Aorta (tissue), 5 donors: ENCODE data around the gene GMFB. TPM values are rescaled to one million over a fixed set of nuclear protein-coding genes. Genes with fewer than 3 reads are reported as not detected.
"Not testable (repeated sequence)": the region's sequence is repeated elsewhere in the genome, so short reads cannot be mapped to it uniquely, and the experiment has no call there.

Experiments used
- ATAC-seq: fragments of 200-7000 bp; cut with Tn5 transposase; one replicate; pipeline ENCODE4 v1.9.1; 2022; ENCODE audit warnings: moderate library complexity; ENCODE audit not compliant: low FRiP score
- DNase-seq, 2 donors: peaks; one replicate each; pipeline ENCODE4 v3.0.0-alpha.2; 2020
- H3K27ac ChIP-seq, 2 donors: one replicate each; pipeline ENCODE4 v1.5.1; 2013; ENCODE audit warnings: low read length in 2 of 2, mild to moderate bottlenecking in 2 of 2, moderate library complexity in 2 of 2, control low read depth in 1 of 2, inconsistent platforms in 1 of 2, low read depth in 1 of 2
- H3K27me3 ChIP-seq, 2 donors: one replicate each; pipeline ENCODE4 v1.6.1; 2013; ENCODE audit warnings: control low read depth in 1 of 2, low read length in 1 of 2, mild to moderate bottlenecking in 1 of 2, moderate library complexity in 1 of 2; ENCODE audit not compliant: insufficient read depth in 2 of 2, control insufficient read depth in 1 of 2
- H3K36me3 ChIP-seq, 2 donors: one replicate each; pipeline ENCODE4 v1.6.1; 2013; ENCODE audit warnings: control low read depth in 1 of 2, low read length in 1 of 2, mild to moderate bottlenecking in 1 of 2; ENCODE audit not compliant: insufficient read depth in 2 of 2, control insufficient read depth in 1 of 2
- H3K4me1 ChIP-seq, 2 donors: one replicate each; pipeline ENCODE4 v1.6.1; 2013; ENCODE audit warnings: low read length in 2 of 2, control low read depth in 1 of 2, mild to moderate bottlenecking in 1 of 2, moderate library complexity in 1 of 2; ENCODE audit not compliant: insufficient read depth in 2 of 2, control insufficient read depth in 1 of 2
- H3K4me3 ChIP-seq, 2 donors: one replicate each; pipeline ENCODE4 v1.5.1; 2013; ENCODE audit warnings: low read length in 2 of 2, control low read depth in 1 of 2, mild to moderate bottlenecking in 1 of 2
- H3K9me3 ChIP-seq: one replicate; pipeline ENCODE4 v1.6.1; 2013; ENCODE audit warnings: mild to moderate bottlenecking, low read length; ENCODE audit not compliant: control insufficient read depth
- WGBS, 2 donors: extraction: QIAGEN DNeasy Blood & Tissue Kit; methylation state at CpG; one replicate each; pipeline ENCODE4 v1.1.7; 2013; 5-methylcytosine and 5-hydroxymethylcytosine counted together
- intact Hi-C, 2 donors: fragments of 100-400 bp; cut with DNase I; formaldehyde crosslinking; loops; one replicate each; pipeline versions ENCODE4 v1.14.2 to v1.15.0; 2022
- polyA plus RNA-seq, 2 donors: library from polyadenylated mRNA; stranded (reverse); fragments of 200-250 nt; gene quantifications; one replicate each; pipeline ENCODE4 v1.2.3, GENCODE V29; 2013
- total RNA-seq, 2 donors: library from RNA; stranded (reverse); fragmentation: NEBNext Ultra II Directional; extraction: Animal tissue kit (Norgen Biotek cat#: 25700); gene quantifications; one replicate each; pipeline ENCODE4 v1.2.1, GENCODE V29; 2021
- donor health status: healthy with polysubstance abuse.
- donor health status: Bipolar disorder and iron deficiency.
- donor health status: DM: no; HTN: no; CAD: no.
- donor health status: DM: no; HTN: no; CAD: no.
- donor health status: DM: yes; HTN: yes; CAD: no.

GMFB gene
- total and polyA plus RNA-seq, 4 donors: 11.9 to 40.2 (median 34.6) TPM

DNA sequence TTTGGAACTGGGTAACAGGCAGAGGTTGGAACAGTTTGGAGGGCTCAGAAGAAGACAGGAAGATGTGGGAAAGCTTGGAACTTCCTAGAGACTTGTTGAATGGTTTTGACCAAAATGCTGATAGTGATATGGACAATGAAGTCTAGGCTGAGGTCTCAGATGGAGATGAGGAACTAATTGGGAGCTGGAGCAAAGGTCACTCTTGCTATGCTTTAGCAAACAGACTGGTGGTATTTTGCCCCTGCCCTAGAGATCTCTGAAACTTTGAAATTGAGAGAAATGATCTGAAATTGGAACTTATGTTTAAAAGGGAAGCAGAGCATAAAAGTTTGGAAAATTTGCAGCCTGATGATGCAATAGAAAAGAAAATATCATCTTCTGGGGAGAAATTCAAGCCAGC lies 30.2 kb downstream of the GMFB start:
- ATAC-seq, DNase-seq, intact Hi-C loops, H3K4me1 ChIP-seq, H3K4me3 ChIP-seq, H3K36me3 ChIP-seq, H3K27me3 ChIP-seq, H3K9me3 ChIP-seq, H3K27ac ChIP-seq: not testable (repeated sequence)

DNA sequence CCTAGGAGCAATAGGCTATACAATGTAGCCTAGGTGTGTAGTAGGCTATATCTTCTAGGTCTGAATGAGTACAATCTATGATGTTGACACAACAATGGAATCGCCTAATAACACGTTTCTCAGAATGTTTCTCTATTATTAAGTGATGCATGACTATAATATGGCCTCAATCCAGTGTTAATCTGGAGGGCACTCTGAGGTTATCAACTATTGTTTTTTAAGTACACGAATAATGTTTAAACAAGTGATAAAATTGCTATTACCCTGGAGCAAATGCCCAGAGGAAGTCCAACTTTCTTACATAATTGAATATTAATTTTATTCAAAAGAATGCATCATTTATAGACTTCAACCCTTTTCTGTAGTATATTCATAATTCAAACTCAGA lies 31.2 kb downstream of the GMFB start:
- Histone ChIP-seq H3K27me3 (no peaks in the 10 kb centered on the region), H3K4me1 (no peaks in the 10 kb centered on the region), H3K9me3 (no peaks in the 10 kb centered on the region), H3K36me3 (no peaks in the 10 kb centered on the region), H3K27ac (no peak overlapping the region), H3K4me3 (no peak overlapping the region)
- DNase-seq: no peak
- ATAC-seq: no peak
- intact Hi-C loops: no loop called here
- 2 to 4% methylated on average over 3 of the region's 3 CpGs for WGBS, 2 donors

DNA sequence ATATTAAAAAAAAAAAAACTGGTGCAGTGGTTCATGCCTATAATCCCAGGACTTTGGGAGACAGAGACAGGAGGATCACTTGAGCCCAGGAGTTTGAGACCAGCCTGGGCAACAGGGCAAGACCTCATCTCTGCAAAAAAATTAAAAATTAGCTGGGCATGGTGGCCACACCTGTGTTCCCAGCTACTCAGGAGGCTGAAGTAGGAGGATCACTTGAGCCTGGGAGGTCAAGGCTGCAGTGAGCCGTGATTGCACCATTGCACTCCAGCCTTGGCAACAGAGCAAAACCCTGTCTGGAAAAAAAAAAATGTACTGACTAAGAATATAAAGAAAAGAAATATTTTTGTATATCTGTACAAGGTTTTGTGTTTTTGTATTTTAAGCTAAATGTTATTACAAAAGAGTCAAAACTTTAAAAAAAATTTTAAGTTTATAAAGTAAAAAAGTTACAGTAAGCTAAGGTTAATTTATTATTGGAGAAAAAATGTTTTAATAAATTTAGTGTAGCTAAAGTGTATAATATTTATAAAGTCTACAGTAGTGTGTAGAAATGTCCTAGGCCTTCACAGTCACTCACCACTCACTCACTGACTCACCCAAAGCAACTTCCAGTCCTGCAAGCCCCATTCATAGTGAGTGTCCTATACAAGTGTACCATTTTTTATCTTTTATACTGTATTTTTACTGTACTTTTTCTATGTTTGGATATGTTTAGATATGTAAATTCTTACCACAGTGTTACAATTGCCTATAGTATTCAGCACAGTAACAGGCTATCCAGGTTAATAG lies 31.8 kb downstream of the GMFB start:
- H3K4me1 ChIP-seq, H3K36me3 ChIP-seq, ATAC-seq, H3K9me3 ChIP-seq, DNase-seq, H3K4me3 ChIP-seq, H3K27me3 ChIP-seq, H3K27ac ChIP-seq, intact Hi-C loops: not testable (repeated sequence)
- 88 to 90% methylated on average over 1 of the region's 1 CpG for WGBS, 2 donors

- no peaks in the 10 kb centered on the region for H3K36me3 ChIP-seq
- ATAC-seq (no peak), DNase-seq (no peak)
- H3K4me1 ChIP-seq: no peaks in the 10 kb centered on the region
- no peaks in the 10 kb centered on the region for H3K9me3 ChIP-seq
- intact Hi-C loops: no loop called here
- no peaks in the 10 kb centered on the region for H3K27me3 ChIP-seq
- H3K4me3 ChIP-seq: no peak overlapping the region
- 88 to 91% methylated on average over 1 of the region's 1 CpG for WGBS, 2 donors
- H3K27ac ChIP-seq: no peak overlapping the region
Observed at GRCh38 chr14:54455363-54455762, 33.4 kb downstream of the GMFB start.

DNA sequence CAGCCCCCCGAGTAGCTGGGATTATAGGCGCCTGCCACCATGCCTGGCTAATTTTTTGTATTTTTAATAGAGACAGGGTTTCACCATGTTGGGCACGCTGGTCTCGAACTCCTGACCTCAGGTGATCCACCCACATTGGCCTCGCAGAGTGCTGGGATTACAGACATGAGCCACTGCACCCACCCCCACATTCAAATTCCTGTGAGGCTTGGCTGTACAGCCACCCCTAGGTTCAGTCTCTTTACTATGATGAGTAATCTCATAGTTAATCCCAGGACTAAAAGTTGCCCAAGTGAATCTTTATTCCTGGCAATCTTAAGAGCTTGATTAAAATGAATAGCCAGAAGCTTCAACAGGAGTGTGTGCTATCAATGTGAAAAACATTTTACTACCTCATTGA lies 34.8 kb downstream of the GMFB start:
- H3K4me3 ChIP-seq, H3K27ac ChIP-seq, ATAC-seq, H3K4me1 ChIP-seq, H3K9me3 ChIP-seq, H3K36me3 ChIP-seq, DNase-seq, H3K27me3 ChIP-seq, intact Hi-C loops: not testable (repeated sequence)
- WGBS, 2 donors: 90 to 93% methylated on average over 5 of the region's 5 CpGs

DNA sequence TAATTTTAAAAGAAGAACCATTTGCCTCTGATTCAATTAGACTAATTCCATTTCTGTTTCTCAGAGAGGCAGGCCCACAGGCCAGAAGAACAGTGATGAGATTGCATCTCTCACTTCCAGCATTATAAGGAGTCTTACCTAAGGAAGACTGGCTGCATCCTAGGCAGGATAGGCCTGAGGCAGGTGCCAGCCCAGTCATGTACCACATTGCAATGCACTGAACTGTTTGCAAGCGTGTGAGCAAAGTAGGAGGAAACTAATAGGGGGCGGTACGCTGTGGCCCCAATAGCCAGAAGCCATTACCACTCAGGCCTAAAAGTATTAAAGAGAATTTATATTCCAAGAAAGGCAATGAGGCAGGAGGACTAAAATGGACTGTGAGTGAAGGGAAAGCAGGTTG lies 35.5 kb downstream of the GMFB start:
- no peaks in the 10 kb centered on the region for H3K36me3 ChIP-seq
- ATAC-seq (no peak), DNase-seq (no peak)
- H3K27ac ChIP-seq: no peak overlapping the region
- intact Hi-C loops: no loop called here
- H3K27me3 ChIP-seq: no peaks in the 10 kb centered on the region
- 98 to 99% methylated on average over 3 of the region's 3 CpGs for WGBS, 2 donors
- no peak overlapping the region for H3K4me3 ChIP-seq
- H3K9me3 ChIP-seq: no peaks in the 10 kb centered on the region
- no peaks in the 10 kb centered on the region for H3K4me1 ChIP-seq

DNA sequence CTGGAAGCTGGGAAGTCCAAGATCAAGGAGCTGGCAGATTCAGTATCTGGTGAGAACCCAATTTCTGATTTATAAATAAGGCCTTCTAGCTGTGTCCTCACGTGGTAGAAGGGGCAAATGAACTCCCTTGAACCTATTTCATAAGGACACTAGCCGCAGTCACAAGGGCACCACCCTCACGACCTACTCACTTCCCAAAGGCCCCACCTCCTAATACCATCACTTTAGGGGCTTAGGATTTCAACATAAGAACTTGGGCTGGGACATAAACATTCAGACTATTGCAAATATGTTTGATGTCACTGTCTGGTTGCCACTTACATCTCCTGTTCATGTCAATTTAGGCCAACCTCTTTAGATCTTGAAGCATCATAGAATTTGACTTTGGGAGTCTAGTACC lies 36.8 kb downstream of the GMFB start:
- intact Hi-C loops: no loop called here
- ATAC-seq (no peak), DNase-seq (no peak)
- Histone ChIP-seq H3K4me3 (no peak overlapping the region), H3K9me3 (no peaks in the 10 kb centered on the region), H3K36me3 (no peaks in the 10 kb centered on the region), H3K27ac (no peak overlapping the region), H3K27me3 (no peaks in the 10 kb centered on the region), H3K4me1 (no peaks in the 10 kb centered on the region)
- 94 to 95% methylated on average over 3 of the region's 3 CpGs for WGBS, 2 donors

GRCh38 chr14:54451121-54451601 lies 37.6 kb downstream of the GMFB start:
- Histone ChIP-seq H3K36me3 (no peaks in the 10 kb centered on the region), H3K27me3 (no peaks in the 10 kb centered on the region), H3K27ac (no peak overlapping the region), H3K4me3 (no peak overlapping the region), H3K9me3 (no peaks in the 10 kb centered on the region), H3K4me1 (no peaks in the 10 kb centered on the region)
- ATAC-seq: no peak
- intact Hi-C loops: no loop called here
- DNase-seq: no peak
- 94% methylated on average over 7 of the region's 7 CpGs for WGBS, 2 donors

- DNase-seq (no peak), ATAC-seq (no peak)
- no peak overlapping the region for H3K4me3 ChIP-seq
- no peak overlapping the region for H3K27ac ChIP-seq
- H3K36me3 ChIP-seq: no peaks in the 10 kb centered on the region
- H3K4me1 ChIP-seq: no peaks in the 10 kb centered on the region
- 68 to 74% methylated on average over 3 of the region's 3 CpGs for WGBS, 2 donors
- H3K9me3 ChIP-seq: no peaks in the 10 kb centered on the region
- H3K27me3 ChIP-seq: no peaks in the 10 kb centered on the region
- intact Hi-C loops: no loop called here
Observed at GRCh38 chr14:54450535-54450934, 38.2 kb downstream of the GMFB start.
